GM12878 (cell line): ENCODE measurements around the gene MAP4. TPM values are rescaled to one million over a fixed set of nuclear protein-coding genes. Genes with fewer than 3 reads are reported as not detected.

Experiments
- ATAC-seq: fragments of 200-7000 bp; cut with Tn5 transposase; 3 replicates; pipeline ENCODE4 v1.9.1; 2020; ENCODE audit warnings: mild to moderate bottlenecking, moderate library complexity
- BruUV-seq: library from RNA; stranded (reverse); fragments of 400-500 nt; replicated peaks from 2 replicates; lab custom pipeline; 2021; lab: Mats Ljungman, UMichigan
- CTCF ChIA-PET: fragments of 300-600 bp; sonication (Branson Sonifier 250); formaldehyde crosslinking; extraction: SDS; loops from one replicate; lab custom pipeline; 2021; ENCODE audit warnings: inconsistent platforms; lab: Yijun Ruan, JAX
- POLR2A ChIA-PET: fragments of 350-600 bp; formaldehyde crosslinking; extraction: SDS; loops from one replicate; lab custom pipeline; 2021; ENCODE audit warnings: inconsistent platforms; lab: Charles Lee
- RAD21 ChIA-PET: fragments of 300-600 bp; sonication (Branson Sonifier 250); formaldehyde crosslinking; loops from one replicate; lab custom pipeline; 2023; ENCODE audit warnings: antibody characterized with exemption; ENCODE audit not compliant: unreplicated experiment; lab: Charles Lee
- SMC1A ChIA-PET: fragments of 300-600 bp; sonication (Branson Sonifier 250); formaldehyde crosslinking; loops from one replicate; lab custom pipeline; 2023; ENCODE audit not compliant: unreplicated experiment, uncharacterized antibody; lab: Charles Lee
- DNase-seq: peaks from one replicate; pipeline ENCODE4 v3.0.0-alpha.2; 2011; ENCODE audit warnings: low read depth, low spot score
- FAIRE-seq: peaks from 3 replicates; lab custom pipeline; 2011; peaks lifted over from hg19 to GRCh38; lab: Jason Lieb, UNC
- H2AFZ ChIP-seq: 2 replicates; pipeline ENCODE4 v1.6.0; 2011; ENCODE audit warnings: low read depth, low read length, control low read depth; ENCODE audit not compliant: control insufficient read depth
- H3K27ac ChIP-seq: 2 replicates; pipeline ENCODE4 v1.5.1; 2011; ENCODE audit warnings: control low read depth; ENCODE audit not compliant: control insufficient read depth, insufficient read depth
- H3K27me3 ChIP-seq, 2 experiments: replicated peaks in 1 of 2; 2 replicates each; pipeline versions ENCODE4 v1.6.0 to v1.6.1; 2011; ENCODE audit warnings: low read length in 1 of 2; ENCODE audit not compliant: control insufficient read depth in 2 of 2, insufficient read depth in 2 of 2
- H3K36me3 ChIP-seq, 2 experiments: 2 replicates each; pipeline ENCODE4 v1.5.1; 2011; ENCODE audit warnings: low read length in 1 of 2; ENCODE audit not compliant: control insufficient read depth in 2 of 2, insufficient read depth in 2 of 2
- H3K4me1 ChIP-seq: 2 replicates; pipeline ENCODE4 v1.6.1; 2011; ENCODE audit warnings: mild to moderate bottlenecking, low read length, moderate library complexity, mixed read lengths; ENCODE audit not compliant: control insufficient read depth, insufficient read depth
- H3K4me2 ChIP-seq: 2 replicates; pipeline ENCODE4 v1.6.0; 2011; ENCODE audit warnings: control low read depth; ENCODE audit not compliant: control insufficient read depth, insufficient read depth
- H3K4me3 ChIP-seq: fragments of 200-600 bp; sonication (generic); 2 replicates; pipeline ENCODE4 v1.5.1; 2016
- H3K79me2 ChIP-seq: 2 replicates; pipeline ENCODE4 v1.6.0; 2011; ENCODE audit warnings: low read length; ENCODE audit not compliant: control insufficient read depth, insufficient read depth
- H3K9ac ChIP-seq: 2 replicates; pipeline ENCODE4 v1.8.0; 2011; ENCODE audit warnings: low read length, control low read depth, mixed read lengths; ENCODE audit not compliant: control insufficient read depth, insufficient read depth
- H3K9me3 ChIP-seq: replicated peaks from 3 replicates; pipeline ENCODE4 v1.5.1; 2011; ENCODE audit warnings: mild to moderate bottlenecking, low read length; ENCODE audit not compliant: control insufficient read depth, insufficient read depth
- H4K20me1 ChIP-seq: 2 replicates; pipeline ENCODE4 v1.6.0; 2011; ENCODE audit not compliant: control insufficient read depth, insufficient read depth
- SKIL ChIP-seq: fragments of 450-650 bp; IDR thresholded peaks from 2 replicates; pipeline ENCODE4 v1.6.1; 2017; ENCODE audit warnings: mild to moderate bottlenecking, low read depth, inconsistent platforms; ENCODE audit not compliant: poor library complexity, severe bottlenecking
- SUZ12 ChIP-seq: fragments of 200-600 bp; sonication (generic); IDR thresholded peaks from one replicate; pipeline ENCODE4 v1.6.1; 2018; ENCODE audit warnings: antibody characterized with exemption, mild to moderate bottlenecking; ENCODE audit not compliant: unreplicated experiment
- ZNF384 ChIP-seq: IDR thresholded peaks from 2 replicates; pipeline ENCODE4 v1.6.1; 2012; ENCODE audit warnings: low read depth, mild to moderate bottlenecking, low read length, improper control_type of control experiment, borderline replicate concordance
- WGBS: methylation state at CpG from one replicate; pipeline ENCODE4 v1.1.6; 2016; ENCODE audit warnings: low lambda C conversion rate; ENCODE audit not compliant: insufficient replicate concordance, insufficient coverage; ENCODE audit errors: missing lambda C conversion rate; 5-methylcytosine and 5-hydroxymethylcytosine counted together
- in situ Hi-C: fragments of 300-500 bp; cut with MboI; formaldehyde crosslinking; loops from 9 replicates; pipeline ENCODE4 v1.14.3; 2018; ENCODE audit warnings: mixed read lengths
- intact Hi-C: fragments of 100-400 bp; cut with micrococcal nuclease; formaldehyde crosslinking; loops from one replicate; pipeline ENCODE4 v1.14.2; 2022; ENCODE audit not compliant: unreplicated experiment
- polyA plus RNA-seq, 11 experiments: library from polyadenylated mRNA; depleted of rRNA in 4 of 11; unstranded in 6 of 11; stranded (reverse) in 5 of 11; fragments of >200 nt; fragmentation: Nextera tagmentation in 4 of 11; fragmentation: Illumina TruSeq in 1 of 11; extraction: Ambion mirVana in 4 of 11; extraction: Trizol in 1 of 11; gene quantifications; 1 replicate in 1 of 11; 2 replicates in 10 of 11; pipeline versions ENCODE4 v1.2.1 to v1.2.3, GENCODE V29; 2011 to 2016; ENCODE audit warnings: inconsistent platforms in 2 of 11, missing spikeins in 2 of 11, low read depth in 1 of 11
- total RNA-seq, 4 experiments: library from RNA; depleted of rRNA in 3 of 4; stranded (reverse); fragments of >200 nt in 3 of 4; fragmentation: Illumina TruSeq in 1 of 4; extraction: Trizol in 1 of 4; gene quantifications; 2 replicates each; pipeline versions ENCODE4 v1.2.1 to v1.2.3, GENCODE V29; 2013 to 2021
- TF ChIP-seq, protein P1 (sequence below): IDR thresholded peaks from 2 replicates; pipeline ENCODE4 v1.6.1; 2012; ENCODE audit warnings: mild to moderate bottlenecking, low read depth, low read length
- TF ChIP-seq, protein P2 (sequence below): fragments of 450-650 bp; IDR thresholded peaks from 2 replicates; pipeline ENCODE4 v1.6.1; 2017; ENCODE audit warnings: mild to moderate bottlenecking
- TF ChIP-seq, protein P3 (sequence below): fragments of 450-650 bp; formaldehyde crosslinking; IDR thresholded peaks from 2 replicates; pipeline ENCODE4 v1.4.0; 2020; ENCODE audit warnings: mild to moderate bottlenecking, moderate library complexity

The MAP4 gene
- total and polyA plus RNA-seq, 10 of the 15 experiments (the other 5 are each of a cell fraction or from before 2014, with no cell fraction given), result 22.2 to 145 (median 47.2) TPM

- ATAC-seq (no peak), DNase-seq (no peak), FAIRE-seq (no peak)
- no TSS peak for BruUV-seq
- ChIA-PET SMC1A (interaction anchor here (1.0 to 2.2 kb wide), 5 partner anchors 10 to 381 kb away, joined by 3 to 6 read pairs (median 3); no protein-coding TSS in a partner anchor), CTCF (interaction anchor here (1.4 to 1.5 kb wide), 3 partner anchors 10 to 134 kb away, joined by 3 to 6 read pairs (median 4); no protein-coding TSS in a partner anchor), POLR2A (interaction anchor here (1.2 kb wide), 1 partner anchor 21 kb away, joined by 3 read pairs; no protein-coding TSS in a partner anchor), RAD21 (no interaction called here)
- Histone ChIP-seq H3K4me3 (no peak overlapping the region), H3K27me3 (no peaks in the 10 kb centered on the region), H3K9me3 (no peaks in the 10 kb centered on the region), H3K4me1 (peaks cover 8% of the 10 kb centered on the region), H3K27ac (no peak overlapping the region), H3K4me2 (no peak overlapping the region), H3K36me3 (0 out of 4 replicates have a peak, but pooled peaks cover 0 to 5% of the 10 kb centered on the region in 2 experiments), H4K20me1 (no peaks in the 10 kb centered on the region), H3K9ac (no peak overlapping the region), H2AFZ (no peak overlapping the region), H3K79me2 (no peaks in the 10 kb centered on the region)
- TF ChIP-seq, protein P1, sequence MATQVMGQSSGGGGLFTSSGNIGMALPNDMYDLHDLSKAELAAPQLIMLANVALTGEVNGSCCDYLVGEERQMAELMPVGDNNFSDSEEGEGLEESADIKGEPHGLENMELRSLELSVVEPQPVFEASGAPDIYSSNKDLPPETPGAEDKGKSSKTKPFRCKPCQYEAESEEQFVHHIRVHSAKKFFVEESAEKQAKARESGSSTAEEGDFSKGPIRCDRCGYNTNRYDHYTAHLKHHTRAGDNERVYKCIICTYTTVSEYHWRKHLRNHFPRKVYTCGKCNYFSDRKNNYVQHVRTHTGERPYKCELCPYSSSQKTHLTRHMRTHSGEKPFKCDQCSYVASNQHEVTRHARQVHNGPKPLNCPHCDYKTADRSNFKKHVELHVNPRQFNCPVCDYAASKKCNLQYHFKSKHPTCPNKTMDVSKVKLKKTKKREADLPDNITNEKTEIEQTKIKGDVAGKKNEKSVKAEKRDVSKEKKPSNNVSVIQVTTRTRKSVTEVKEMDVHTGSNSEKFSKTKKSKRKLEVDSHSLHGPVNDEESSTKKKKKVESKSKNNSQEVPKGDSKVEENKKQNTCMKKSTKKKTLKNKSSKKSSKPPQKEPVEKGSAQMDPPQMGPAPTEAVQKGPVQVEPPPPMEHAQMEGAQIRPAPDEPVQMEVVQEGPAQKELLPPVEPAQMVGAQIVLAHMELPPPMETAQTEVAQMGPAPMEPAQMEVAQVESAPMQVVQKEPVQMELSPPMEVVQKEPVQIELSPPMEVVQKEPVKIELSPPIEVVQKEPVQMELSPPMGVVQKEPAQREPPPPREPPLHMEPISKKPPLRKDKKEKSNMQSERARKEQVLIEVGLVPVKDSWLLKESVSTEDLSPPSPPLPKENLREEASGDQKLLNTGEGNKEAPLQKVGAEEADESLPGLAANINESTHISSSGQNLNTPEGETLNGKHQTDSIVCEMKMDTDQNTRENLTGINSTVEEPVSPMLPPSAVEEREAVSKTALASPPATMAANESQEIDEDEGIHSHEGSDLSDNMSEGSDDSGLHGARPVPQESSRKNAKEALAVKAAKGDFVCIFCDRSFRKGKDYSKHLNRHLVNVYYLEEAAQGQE, result no peak
- no peak for TF ChIP-seq SUZ12
- TF ChIP-seq, protein P2, sequence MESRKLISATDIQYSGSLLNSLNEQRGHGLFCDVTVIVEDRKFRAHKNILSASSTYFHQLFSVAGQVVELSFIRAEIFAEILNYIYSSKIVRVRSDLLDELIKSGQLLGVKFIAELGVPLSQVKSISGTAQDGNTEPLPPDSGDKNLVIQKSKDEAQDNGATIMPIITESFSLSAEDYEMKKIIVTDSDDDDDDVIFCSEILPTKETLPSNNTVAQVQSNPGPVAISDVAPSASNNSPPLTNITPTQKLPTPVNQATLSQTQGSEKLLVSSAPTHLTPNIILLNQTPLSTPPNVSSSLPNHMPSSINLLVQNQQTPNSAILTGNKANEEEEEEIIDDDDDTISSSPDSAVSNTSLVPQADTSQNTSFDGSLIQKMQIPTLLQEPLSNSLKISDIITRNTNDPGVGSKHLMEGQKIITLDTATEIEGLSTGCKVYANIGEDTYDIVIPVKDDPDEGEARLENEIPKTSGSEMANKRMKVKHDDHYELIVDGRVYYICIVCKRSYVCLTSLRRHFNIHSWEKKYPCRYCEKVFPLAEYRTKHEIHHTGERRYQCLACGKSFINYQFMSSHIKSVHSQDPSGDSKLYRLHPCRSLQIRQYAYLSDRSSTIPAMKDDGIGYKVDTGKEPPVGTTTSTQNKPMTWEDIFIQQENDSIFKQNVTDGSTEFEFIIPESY, result no peak
- TF ChIP-seq SKIL, result no peak
- no peak for TF ChIP-seq ZNF384
- TF ChIP-seq, protein P3, sequence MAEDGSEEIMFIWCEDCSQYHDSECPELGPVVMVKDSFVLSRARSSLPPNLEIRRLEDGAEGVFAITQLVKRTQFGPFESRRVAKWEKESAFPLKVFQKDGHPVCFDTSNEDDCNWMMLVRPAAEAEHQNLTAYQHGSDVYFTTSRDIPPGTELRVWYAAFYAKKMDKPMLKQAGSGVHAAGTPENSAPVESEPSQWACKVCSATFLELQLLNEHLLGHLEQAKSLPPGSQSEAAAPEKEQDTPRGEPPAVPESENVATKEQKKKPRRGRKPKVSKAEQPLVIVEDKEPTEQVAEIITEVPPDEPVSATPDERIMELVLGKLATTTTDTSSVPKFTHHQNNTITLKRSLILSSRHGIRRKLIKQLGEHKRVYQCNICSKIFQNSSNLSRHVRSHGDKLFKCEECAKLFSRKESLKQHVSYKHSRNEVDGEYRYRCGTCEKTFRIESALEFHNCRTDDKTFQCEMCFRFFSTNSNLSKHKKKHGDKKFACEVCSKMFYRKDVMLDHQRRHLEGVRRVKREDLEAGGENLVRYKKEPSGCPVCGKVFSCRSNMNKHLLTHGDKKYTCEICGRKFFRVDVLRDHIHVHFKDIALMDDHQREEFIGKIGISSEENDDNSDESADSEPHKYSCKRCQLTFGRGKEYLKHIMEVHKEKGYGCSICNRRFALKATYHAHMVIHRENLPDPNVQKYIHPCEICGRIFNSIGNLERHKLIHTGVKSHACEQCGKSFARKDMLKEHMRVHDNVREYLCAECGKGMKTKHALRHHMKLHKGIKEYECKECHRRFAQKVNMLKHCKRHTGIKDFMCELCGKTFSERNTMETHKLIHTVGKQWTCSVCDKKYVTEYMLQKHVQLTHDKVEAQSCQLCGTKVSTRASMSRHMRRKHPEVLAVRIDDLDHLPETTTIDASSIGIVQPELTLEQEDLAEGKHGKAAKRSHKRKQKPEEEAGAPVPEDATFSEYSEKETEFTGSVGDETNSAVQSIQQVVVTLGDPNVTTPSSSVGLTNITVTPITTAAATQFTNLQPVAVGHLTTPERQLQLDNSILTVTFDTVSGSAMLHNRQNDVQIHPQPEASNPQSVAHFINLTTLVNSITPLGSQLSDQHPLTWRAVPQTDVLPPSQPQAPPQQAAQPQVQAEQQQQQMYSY (CRISPR knock-in tag), result no peak
- WGBS, result 92% methylated on average over 3 of the region's 3 CpGs
- in situ Hi-C loops, result no loop called here
- intact Hi-C loops, result no loop called here
These were observed 45.1 kb downstream of the MAP4 start for GRCh38 chr3:47971081-47971480.
